Mucosa of rectum (tissue), 2 donors: ENCODE results near the gene MYBL2.
"Not testable (repeated sequence)": the region's sequence is repeated elsewhere in the genome, so short reads cannot be mapped to it uniquely, and the experiment has no call there.

Experiments used
- H3K27ac ChIP-seq, 2 donors: one replicate each; pipeline ENCODE4 v1.7.0; 2013; ENCODE audit warnings: inconsistent platforms in 2 of 2, low read depth in 2 of 2, low read length in 2 of 2
- H3K27me3 ChIP-seq, 2 donors: one replicate each; pipeline ENCODE4 v1.7.0; 2013; ENCODE audit warnings: low read length in 2 of 2; ENCODE audit not compliant: control insufficient read depth in 2 of 2, insufficient read depth in 2 of 2
- H3K36me3 ChIP-seq, 2 donors: one replicate each; pipeline ENCODE4 v1.7.0; 2013; ENCODE audit warnings: low read length in 2 of 2; ENCODE audit not compliant: control insufficient read depth in 2 of 2, insufficient read depth in 2 of 2
- H3K4me1 ChIP-seq, 2 donors: one replicate each; pipeline ENCODE4 v1.7.0; 2013; ENCODE audit warnings: low read length in 2 of 2, mild to moderate bottlenecking in 1 of 2; ENCODE audit not compliant: control insufficient read depth in 2 of 2, insufficient read depth in 2 of 2
- H3K4me3 ChIP-seq, 2 donors: one replicate each; pipeline ENCODE4 v1.7.0; 2013; ENCODE audit warnings: low read length in 2 of 2
- H3K9ac ChIP-seq, 2 donors: one replicate each; pipeline ENCODE4 v1.7.0; 2013; ENCODE audit warnings: low read length in 2 of 2, low read depth in 1 of 2, mild to moderate bottlenecking in 1 of 2
- H3K9me3 ChIP-seq, 2 donors: one replicate each; pipeline ENCODE4 v1.7.0; 2013; ENCODE audit warnings: low read length in 2 of 2; ENCODE audit not compliant: control insufficient read depth in 2 of 2
- donor health status: healthy.
- donor health status: Normal muscosa, but diverticular disease.

MYBL2 gene

GRCh38 chr20:43749734-43750294 lies 82.9 kb downstream of the MYBL2 start:
- no peaks in the 10 kb centered on the region for H3K36me3 ChIP-seq
- no peak overlapping the region for H3K4me3 ChIP-seq
- H3K4me1 ChIP-seq: peaks cover 2 to 10% of the 10 kb centered on the region in 2 donors
- no peak overlapping the region for H3K27ac ChIP-seq
- no peak overlapping the region for H3K9ac ChIP-seq
- peaks cover 0 to 2% of the 10 kb centered on the region in 2 donors for H3K27me3 ChIP-seq
- H3K9me3 ChIP-seq: no peaks in the 10 kb centered on the region

- H3K36me3 ChIP-seq: no peaks in the 10 kb centered on the region
- no peaks in the 10 kb centered on the region for H3K9me3 ChIP-seq
- no peak overlapping the region for H3K9ac ChIP-seq
- peak overlapping the region; percentile 26 to 71 for H3K27ac ChIP-seq
- H3K4me1 ChIP-seq: peaks cover 2 to 10% of the 10 kb centered on the region in 2 donors
- peaks cover 0 to 2% of the 10 kb centered on the region in 2 donors for H3K27me3 ChIP-seq
- no peak overlapping the region for H3K4me3 ChIP-seq
These were observed 83.9 kb downstream of the MYBL2 start for GRCh38 chr20:43750774-43751166.

- H3K9ac ChIP-seq: no peak overlapping the region
- no peaks in the 10 kb centered on the region for H3K36me3 ChIP-seq
- H3K4me3 ChIP-seq: no peak overlapping the region
- no peaks in the 10 kb centered on the region for H3K9me3 ChIP-seq
- peak overlapping the region; percentile 45 to 71 for H3K27ac ChIP-seq
- H3K27me3 ChIP-seq: peaks cover 0 to 2% of the 10 kb centered on the region in 2 donors
- H3K4me1 ChIP-seq: peaks cover 2 to 10% of the 10 kb centered on the region in 2 donors
These were observed 84.5 kb downstream of the MYBL2 start for GRCh38 chr20:43751167-43752050.

- H3K36me3 ChIP-seq: no peaks in the 10 kb centered on the region
- peaks cover 2 to 10% of the 10 kb centered on the region in 2 donors for H3K4me1 ChIP-seq
- H3K9ac ChIP-seq: no peak overlapping the region
- H3K9me3 ChIP-seq: no peaks in the 10 kb centered on the region
- no peak overlapping the region for H3K4me3 ChIP-seq
- peak overlapping the region; percentile 45 to 71 for H3K27ac ChIP-seq
- peaks cover 0 to 2% of the 10 kb centered on the region in 2 donors for H3K27me3 ChIP-seq
These were observed 85.1 kb downstream of the MYBL2 start for GRCh38 chr20:43752051-43752360.

GRCh38 chr20:43752561-43753301 lies 85.8 kb downstream of the MYBL2 start:
- no peak overlapping the region for H3K27ac ChIP-seq
- peaks cover 0 to 2% of the 10 kb centered on the region in 2 donors for H3K27me3 ChIP-seq
- H3K9ac ChIP-seq: no peak overlapping the region
- H3K36me3 ChIP-seq: no peaks in the 10 kb centered on the region
- H3K4me1 ChIP-seq: peaks cover 2 to 10% of the 10 kb centered on the region in 2 donors
- H3K4me3 ChIP-seq: no peak overlapping the region
- no peaks in the 10 kb centered on the region for H3K9me3 ChIP-seq

GRCh38 chr20:43755390-43755789 lies 88.5 kb downstream of the MYBL2 start:
- H3K4me1 ChIP-seq: peaks cover 2 to 9% of the 10 kb centered on the region in 2 donors
- H3K27me3 ChIP-seq: peaks cover 0 to 2% of the 10 kb centered on the region in 2 donors
- no peak overlapping the region for H3K9ac ChIP-seq
- H3K27ac ChIP-seq: no peak overlapping the region
- no peak overlapping the region for H3K4me3 ChIP-seq
- H3K36me3 ChIP-seq: no peaks in the 10 kb centered on the region
- H3K9me3 ChIP-seq: no peaks in the 10 kb centered on the region

- H3K9ac ChIP-seq: no peak overlapping the region
- peaks cover 2 to 9% of the 10 kb centered on the region in 2 donors for H3K4me1 ChIP-seq
- H3K27me3 ChIP-seq: peaks cover 0 to 2% of the 10 kb centered on the region in 2 donors
- H3K36me3 ChIP-seq: no peaks in the 10 kb centered on the region
- no peak overlapping the region for H3K4me3 ChIP-seq
- no peak overlapping the region for H3K27ac ChIP-seq
- H3K9me3 ChIP-seq: no peaks in the 10 kb centered on the region
These were observed 88.9 kb downstream of the MYBL2 start for GRCh38 chr20:43755851-43756250.

GRCh38 chr20:43757888-43758287 lies 91.0 kb downstream of the MYBL2 start:
- H3K27me3 ChIP-seq, H3K27ac ChIP-seq, H3K9me3 ChIP-seq, H3K36me3 ChIP-seq, H3K4me1 ChIP-seq, H3K9ac ChIP-seq, H3K4me3 ChIP-seq: not testable (repeated sequence)

- no peak overlapping the region for H3K4me3 ChIP-seq
- H3K9me3 ChIP-seq: no peaks in the 10 kb centered on the region
- no peaks in the 10 kb centered on the region for H3K4me1 ChIP-seq
- H3K9ac ChIP-seq: no peak overlapping the region
- H3K36me3 ChIP-seq: no peaks in the 10 kb centered on the region
- H3K27ac ChIP-seq: no peak overlapping the region
- H3K27me3 ChIP-seq: no peaks in the 10 kb centered on the region
These were observed 94.7 kb downstream of the MYBL2 start for GRCh38 chr20:43761386-43762340.
